HAP-1 (cell line): ENCODE measurements around the gene KIAA0586.

Source experiments
- DNase-seq, 2 experiments: peaks; one replicate each; pipeline ENCODE4 v3.0.0-alpha.2; 2016 to 2020; ENCODE audit warnings: low spot score in 2 of 2
- H3K27me3 ChIP-seq: fragments of 250-450 bp; sonication (Bioruptor Pico); 2 replicates; pipeline ENCODE4 v1.5.1; 2020; ENCODE audit warnings: low read depth, mild to moderate bottlenecking, moderate library complexity
- H3K36me3 ChIP-seq: fragments of 250-450 bp; sonication (Bioruptor Pico); replicated peaks from 2 replicates; pipeline ENCODE4 v1.5.1; 2020; ENCODE audit warnings: mild to moderate bottlenecking
- H3K4me1 ChIP-seq: fragments of 250-450 bp; sonication (Bioruptor Pico); 2 replicates; pipeline ENCODE4 v1.5.1; 2020; ENCODE audit warnings: mild to moderate bottlenecking
- H3K4me3 ChIP-seq: fragments of 250-450 bp; sonication (Bioruptor Pico); 2 replicates; pipeline ENCODE4 v1.5.1; 2020; ENCODE audit warnings: mild to moderate bottlenecking, moderate library complexity
- H3K9me3 ChIP-seq: fragments of 250-450 bp; sonication (Bioruptor Pico); 2 replicates; pipeline ENCODE4 v1.5.1; 2020; ENCODE audit warnings: mild to moderate bottlenecking, moderate library complexity
- in situ Hi-C: fragments of 300-500 bp; cut with MboI; formaldehyde crosslinking; loops from 3 replicates; pipeline ENCODE4 v1.14.3; 2020; ENCODE audit warnings: low sequenced_read_pairs, inconsistent platforms, mixed read lengths

KIAA0586 gene

DNA sequence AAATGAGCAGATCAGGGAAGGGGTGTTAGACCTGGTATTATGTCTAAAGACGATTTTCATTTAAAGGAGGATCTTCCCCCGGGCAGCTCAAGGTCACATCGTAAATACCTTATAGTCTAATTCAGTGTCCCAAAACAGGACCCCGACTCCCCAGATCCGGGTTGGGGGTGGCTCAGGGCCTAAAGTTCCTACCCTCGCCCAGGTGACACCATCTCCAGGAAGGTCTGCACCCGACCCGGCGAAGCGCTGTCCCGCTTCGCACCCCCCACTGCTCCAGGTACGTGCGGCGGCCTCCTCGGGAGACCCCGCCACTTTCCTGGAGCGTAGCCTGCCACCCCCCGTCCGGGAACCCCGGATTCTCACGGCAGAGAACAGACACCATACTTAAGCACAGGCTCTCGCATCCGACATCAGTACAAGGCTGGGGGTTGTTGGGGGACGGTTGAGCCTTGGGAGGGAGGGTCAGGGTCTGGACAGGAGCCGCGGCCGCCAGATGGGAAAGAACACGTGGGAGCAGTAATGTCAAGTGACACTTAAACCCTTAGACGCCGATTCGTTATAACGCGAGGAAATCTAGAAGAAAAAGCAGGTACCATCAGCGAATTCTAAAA lies 744 bp upstream of the KIAA0586 start:
- H3K4me3 ChIP-seq = peak overlapping the region; percentile 66
- in situ Hi-C loops = no loop called here
- peaks cover 29% of the 10 kb centered on the region for H3K36me3 ChIP-seq
- no peaks in the 10 kb centered on the region for H3K9me3 ChIP-seq
- peak; percentile 68 to 76 for DNase-seq
- H3K4me1 ChIP-seq = peaks cover 4% of the 10 kb centered on the region; the same call in 1 of the 2 replicates
- no peaks in the 10 kb centered on the region for H3K27me3 ChIP-seq

DNA sequence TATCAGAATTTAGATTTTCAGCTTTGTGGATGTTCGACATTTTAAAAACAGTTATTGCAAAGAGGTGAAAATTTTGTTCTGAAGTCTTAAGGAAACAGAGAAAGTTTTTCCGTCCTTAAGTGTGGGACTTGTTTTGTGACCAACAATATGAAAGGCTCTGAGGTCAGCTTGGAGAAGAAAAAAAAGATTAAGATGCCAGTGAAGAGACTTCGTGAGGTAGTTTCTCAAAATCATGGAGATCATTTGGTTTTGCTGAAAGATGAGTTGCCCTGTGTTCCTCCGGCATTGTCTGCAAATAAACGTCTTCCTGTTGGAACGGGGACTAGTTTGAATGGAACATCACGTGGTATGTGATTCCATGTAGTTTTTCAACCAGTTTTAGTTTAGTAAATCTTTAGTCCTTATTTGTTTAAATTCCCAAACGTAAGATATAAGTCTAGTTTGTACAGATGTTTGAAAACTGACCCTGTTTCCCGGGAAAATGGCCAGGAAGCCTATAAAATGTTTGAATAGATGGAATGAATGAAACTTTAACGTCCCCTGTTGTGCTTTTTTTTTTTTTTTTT lies 682 bp downstream of the KIAA0586 start:
- Histone ChIP-seq H3K36me3 (peaks cover 26% of the 10 kb centered on the region), H3K4me1 (peaks cover 4% of the 10 kb centered on the region; the same call in 1 of the 2 replicates), H3K9me3 (no peaks in the 10 kb centered on the region), H3K4me3 (peak overlapping the region; percentile 66), H3K27me3 (no peaks in the 10 kb centered on the region)
- peak; percentile 49 to 88 for DNase-seq
- in situ Hi-C loops = no loop called here

DNA sequence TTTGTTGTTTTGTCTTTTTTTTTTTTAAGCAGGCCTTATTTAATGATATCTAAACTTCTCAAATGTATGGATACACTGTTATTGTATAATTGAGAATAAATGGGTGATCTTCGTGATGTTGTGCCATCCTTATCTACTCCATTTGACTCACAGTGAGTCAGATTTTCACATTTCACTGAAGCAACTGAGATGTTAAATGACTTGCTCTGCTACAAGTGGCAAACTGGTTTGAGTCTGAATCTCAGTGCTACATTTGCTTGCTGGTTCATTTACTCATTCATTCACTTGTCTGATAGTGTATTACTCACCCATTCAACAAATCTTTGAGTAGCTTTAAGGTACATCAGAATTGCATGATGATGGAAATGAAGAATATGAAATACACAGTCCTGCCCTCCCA lies 2.6 kb downstream of the KIAA0586 start:
- no peak for DNase-seq
- in situ Hi-C loops = no loop called here
- no peak overlapping the region for H3K4me3 ChIP-seq
- H3K27me3 ChIP-seq = no peaks in the 10 kb centered on the region
- peaks cover 4% of the 10 kb centered on the region; the same call in 1 of the 2 replicates for H3K4me1 ChIP-seq
- H3K9me3 ChIP-seq = no peaks in the 10 kb centered on the region
- H3K36me3 ChIP-seq = peaks cover 24% of the 10 kb centered on the region

DNA sequence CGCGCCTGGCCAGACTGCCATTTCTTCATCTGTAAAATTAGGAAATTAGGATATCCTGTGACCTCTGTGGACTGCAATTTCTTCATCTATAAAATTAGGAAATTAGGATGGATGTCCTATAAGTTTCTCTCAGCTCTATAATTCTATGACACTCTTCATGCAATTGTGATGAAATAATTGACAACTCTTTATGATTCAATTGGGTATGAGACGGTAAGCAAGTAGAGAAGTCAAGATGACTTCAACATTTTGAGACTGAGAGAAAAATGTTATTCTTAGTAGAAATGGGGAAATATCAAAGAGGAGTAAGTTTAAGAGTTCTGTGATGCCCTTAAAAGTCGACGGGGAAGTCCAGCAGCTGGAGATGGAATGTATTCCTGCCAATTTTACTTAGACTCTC lies 12.0 kb downstream of the KIAA0586 start:
- H3K36me3 ChIP-seq = peaks cover 33% of the 10 kb centered on the region
- H3K4me3 ChIP-seq = no peak overlapping the region
- DNase-seq = no peak
- no peaks in the 10 kb centered on the region for H3K27me3 ChIP-seq
- in situ Hi-C loops = no loop called here
- no peaks in the 10 kb centered on the region for H3K4me1 ChIP-seq
- H3K9me3 ChIP-seq = no peaks in the 10 kb centered on the region

DNA sequence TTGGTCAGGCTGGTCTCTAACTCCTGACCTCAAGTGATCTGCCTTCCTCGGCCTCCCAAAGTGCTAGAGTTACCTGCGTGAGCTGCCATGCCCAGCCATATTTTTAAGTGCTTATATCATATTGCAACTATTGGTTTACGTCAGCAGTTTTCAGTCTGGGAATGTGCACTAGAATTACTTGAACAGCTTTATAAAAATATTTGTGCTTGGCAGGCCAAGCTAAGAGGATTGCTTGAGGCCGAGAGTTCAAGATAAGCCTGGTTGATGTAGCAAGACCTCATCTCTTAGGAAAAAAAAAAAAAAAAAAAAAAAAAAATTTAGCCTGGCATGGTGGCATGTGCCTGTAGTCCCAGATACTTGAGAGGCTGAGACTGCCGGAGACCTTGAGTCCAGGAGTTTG lies 17.1 kb downstream of the KIAA0586 start:
- Histone ChIP-seq H3K36me3 (peaks cover 40% of the 10 kb centered on the region), H3K27me3 (no peaks in the 10 kb centered on the region), H3K9me3 (no peaks in the 10 kb centered on the region), H3K4me1 (no peaks in the 10 kb centered on the region), H3K4me3 (no peak overlapping the region)
- no peak for DNase-seq
- in situ Hi-C loops = no loop called here

DNA sequence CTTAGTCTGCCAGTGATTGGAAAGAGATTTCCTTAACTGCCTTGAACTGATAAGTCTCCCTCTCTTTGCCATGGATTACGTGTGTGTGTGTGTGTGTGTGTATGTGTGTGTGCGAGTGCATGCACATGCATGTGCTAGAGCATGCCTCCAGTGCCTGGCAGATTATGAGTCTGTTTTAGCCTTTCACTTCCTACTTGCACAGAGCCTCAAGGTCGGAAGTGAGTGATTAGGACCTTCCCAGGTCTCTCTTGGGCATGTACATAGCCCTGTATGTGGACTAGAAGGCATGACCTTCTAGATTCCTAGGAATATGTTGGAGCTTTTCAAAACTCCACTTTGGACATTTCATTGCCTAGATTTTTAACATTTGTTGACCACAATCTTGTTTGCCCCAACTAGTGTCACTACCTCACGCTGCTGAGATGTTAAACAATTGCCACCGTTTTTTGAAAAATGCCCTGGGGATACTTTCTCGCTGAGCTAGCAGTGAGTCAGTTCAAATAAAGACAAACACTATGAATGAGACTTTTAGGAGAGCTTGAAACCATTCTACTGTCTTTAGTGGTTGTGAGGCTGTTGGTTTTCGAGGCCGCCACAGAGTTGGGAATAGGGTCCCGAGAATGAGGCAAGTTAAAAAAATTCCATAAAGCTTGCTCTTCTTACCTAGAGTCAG lies 28.2 kb downstream of the KIAA0586 start:
- Histone ChIP-seq H3K4me3 (no peak overlapping the region), H3K27me3 (no peaks in the 10 kb centered on the region), H3K36me3 (peaks cover 18% of the 10 kb centered on the region), H3K9me3 (no peaks in the 10 kb centered on the region), H3K4me1 (no peaks in the 10 kb centered on the region)
- DNase-seq = no peak
- in situ Hi-C loops = no loop called here

DNA sequence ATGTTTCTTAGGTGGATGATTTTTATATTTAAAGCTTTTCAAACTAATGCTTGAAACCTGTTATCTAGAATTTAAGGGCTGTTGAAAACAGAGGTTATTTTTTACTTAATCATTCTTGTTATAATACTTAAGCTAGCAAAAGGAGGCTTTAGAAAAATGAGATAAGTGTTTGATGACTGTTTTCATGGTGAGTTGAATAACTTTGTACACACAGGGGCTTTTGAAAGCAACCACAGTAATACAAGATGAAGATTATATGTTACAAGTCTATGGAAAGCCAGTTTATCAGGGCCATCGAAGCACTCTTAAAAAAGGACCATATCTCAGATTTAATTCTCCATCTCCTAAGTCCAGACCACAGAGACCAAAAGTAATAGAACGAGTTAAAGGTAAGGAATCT lies 33.3 kb downstream of the KIAA0586 start:
- Histone ChIP-seq H3K4me1 (no peaks in the 10 kb centered on the region), H3K9me3 (no peaks in the 10 kb centered on the region), H3K36me3 (peaks cover 17% of the 10 kb centered on the region), H3K4me3 (no peak overlapping the region), H3K27me3 (no peaks in the 10 kb centered on the region)
- no peak for DNase-seq
- in situ Hi-C loops = no loop called here

DNA sequence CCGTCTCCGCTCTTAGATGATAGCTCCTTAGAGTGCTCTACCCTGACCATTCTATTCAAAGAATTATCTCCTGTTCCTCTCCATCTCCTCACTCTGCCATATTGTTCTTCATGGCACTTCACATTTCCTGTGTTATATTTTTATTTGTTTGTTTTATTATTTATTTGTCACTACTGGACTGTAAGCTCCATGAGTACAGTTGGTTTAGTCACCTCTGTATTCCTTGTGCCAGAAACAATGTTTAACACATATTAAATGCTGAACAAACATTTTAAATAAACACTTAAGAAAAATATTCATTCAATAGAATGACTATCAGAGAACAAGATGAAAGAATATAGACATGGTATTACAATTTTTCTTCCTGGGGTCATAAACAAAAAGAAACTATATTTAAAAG lies 35.6 kb downstream of the KIAA0586 start:
- Histone ChIP-seq H3K4me3 (no peak overlapping the region), H3K9me3 (no peaks in the 10 kb centered on the region), H3K27me3 (no peaks in the 10 kb centered on the region), H3K36me3 (peaks cover 18% of the 10 kb centered on the region), H3K4me1 (no peaks in the 10 kb centered on the region)
- no peak for DNase-seq
- in situ Hi-C loops = no loop called here

DNA sequence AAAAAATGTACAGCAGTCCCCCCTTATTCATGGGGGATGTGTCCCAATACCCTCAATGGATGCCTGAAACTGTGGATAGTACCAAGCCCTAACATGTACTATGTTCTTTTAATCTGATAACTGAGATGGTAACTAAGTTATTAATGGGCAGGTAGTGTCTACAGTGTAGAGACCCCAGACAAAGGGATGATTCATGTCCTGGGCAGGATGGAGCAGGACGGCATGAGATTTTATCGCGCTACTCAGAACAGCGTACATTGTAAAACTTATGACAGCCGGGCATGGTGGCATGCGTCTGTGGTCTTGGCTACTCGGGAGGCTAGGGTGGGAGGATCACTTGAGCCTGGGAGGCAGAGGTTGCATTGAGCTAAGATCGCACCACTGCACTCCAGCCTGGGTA lies 37.1 kb downstream of the KIAA0586 start:
- in situ Hi-C loops = no loop called here
- Histone ChIP-seq H3K4me3 (no peak overlapping the region), H3K9me3 (no peaks in the 10 kb centered on the region), H3K27me3 (no peaks in the 10 kb centered on the region), H3K4me1 (no peaks in the 10 kb centered on the region), H3K36me3 (peaks cover 23% of the 10 kb centered on the region)
- DNase-seq = no peak

DNA sequence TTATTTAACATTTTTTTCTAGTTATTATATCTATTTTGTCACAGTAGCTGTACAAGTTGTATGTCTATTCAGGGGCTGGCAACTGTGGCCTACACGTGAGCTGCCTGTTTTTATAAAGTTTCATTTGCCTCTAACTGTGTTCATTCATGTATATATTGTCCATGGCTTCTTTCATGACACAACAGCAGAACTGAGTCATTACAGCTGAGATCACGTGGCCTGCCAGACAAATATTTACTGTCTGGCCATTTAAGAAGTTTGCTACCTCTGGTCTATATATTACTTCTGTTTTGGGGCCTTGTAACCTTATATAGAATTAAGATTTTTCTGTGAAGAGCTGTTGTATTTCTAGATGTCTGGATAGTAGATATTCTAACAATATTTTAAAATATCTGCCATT lies 37.9 kb downstream of the KIAA0586 start:
- Histone ChIP-seq H3K9me3 (no peaks in the 10 kb centered on the region), H3K36me3 (peaks cover 23% of the 10 kb centered on the region), H3K4me3 (no peak overlapping the region), H3K4me1 (no peaks in the 10 kb centered on the region), H3K27me3 (no peaks in the 10 kb centered on the region)
- no peak for DNase-seq
- in situ Hi-C loops = no loop called here

DNA sequence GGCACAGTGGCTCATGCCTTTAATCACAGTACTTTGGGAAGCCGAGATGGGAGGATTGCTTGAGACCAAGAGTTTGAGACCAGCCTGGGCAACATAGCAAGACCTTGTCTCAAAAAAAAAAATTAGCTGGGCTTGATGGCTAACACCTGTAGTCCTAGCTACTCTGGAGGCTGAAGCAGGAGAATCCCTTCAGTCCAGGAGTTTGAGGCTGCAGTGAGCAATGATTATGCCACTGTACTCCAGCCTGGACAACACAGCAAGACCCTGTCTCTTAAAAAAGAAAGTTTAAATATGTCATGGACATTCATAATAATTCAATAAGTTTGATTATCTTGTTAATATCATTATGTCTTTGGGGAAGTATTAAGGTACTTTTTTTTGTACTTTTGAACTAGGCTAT lies 38.9 kb downstream of the KIAA0586 start:
- DNase-seq = no peak
- Histone ChIP-seq H3K27me3 (no peaks in the 10 kb centered on the region), H3K36me3 (peaks cover 25% of the 10 kb centered on the region), H3K4me3 (no peak overlapping the region), H3K9me3 (no peaks in the 10 kb centered on the region), H3K4me1 (no peaks in the 10 kb centered on the region)
- in situ Hi-C loops = no loop called here

DNA sequence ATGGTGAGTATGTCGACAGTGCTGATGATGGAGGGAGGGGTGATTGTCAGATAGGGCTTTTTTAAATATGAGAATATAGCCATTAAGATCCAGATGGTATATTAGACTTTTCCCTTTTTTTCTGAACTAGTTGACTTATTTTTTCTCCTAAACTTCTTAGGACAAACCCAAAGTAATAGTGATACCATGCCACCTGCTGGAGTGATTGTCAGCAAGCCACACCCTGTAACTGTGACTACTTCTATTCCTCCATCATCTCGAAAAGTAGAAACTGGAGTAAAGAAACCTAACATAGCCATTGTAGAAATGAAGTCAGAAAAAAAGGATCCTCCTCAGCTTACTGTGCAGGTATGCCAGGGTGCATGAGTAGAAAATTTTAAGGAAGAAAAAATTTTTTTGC lies 40.1 kb downstream of the KIAA0586 start:
- H3K27me3 ChIP-seq = no peaks in the 10 kb centered on the region
- no peak overlapping the region for H3K4me3 ChIP-seq
- H3K36me3 ChIP-seq = peaks cover 21% of the 10 kb centered on the region
- H3K9me3 ChIP-seq = no peaks in the 10 kb centered on the region
- in situ Hi-C loops = no loop called here
- no peak for DNase-seq
- H3K4me1 ChIP-seq = no peaks in the 10 kb centered on the region

DNA sequence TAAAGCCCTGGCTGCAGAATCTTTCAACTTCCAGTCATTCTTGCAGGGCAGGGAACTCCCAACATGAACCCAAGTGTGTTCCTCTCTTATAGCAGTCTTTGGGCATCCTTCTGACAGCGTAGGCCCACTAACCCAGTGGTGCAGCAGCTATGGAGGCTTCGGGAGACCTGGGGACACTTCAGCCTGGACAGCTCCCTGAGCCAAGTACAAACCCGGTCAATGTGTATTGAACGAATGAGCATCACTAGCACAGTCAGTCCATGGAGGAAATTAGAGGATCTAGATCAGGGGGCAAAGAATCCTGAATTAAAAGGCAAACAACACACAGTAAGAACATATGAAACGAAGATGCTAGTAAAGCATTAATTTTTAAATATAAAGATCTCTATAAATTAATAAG lies 41.8 kb downstream of the KIAA0586 start:
- Histone ChIP-seq H3K4me3 (no peak overlapping the region), H3K9me3 (no peaks in the 10 kb centered on the region), H3K4me1 (no peaks in the 10 kb centered on the region), H3K27me3 (no peaks in the 10 kb centered on the region), H3K36me3 (peaks cover 16% of the 10 kb centered on the region)
- in situ Hi-C loops = no loop called here
- DNase-seq = no peak

DNA sequence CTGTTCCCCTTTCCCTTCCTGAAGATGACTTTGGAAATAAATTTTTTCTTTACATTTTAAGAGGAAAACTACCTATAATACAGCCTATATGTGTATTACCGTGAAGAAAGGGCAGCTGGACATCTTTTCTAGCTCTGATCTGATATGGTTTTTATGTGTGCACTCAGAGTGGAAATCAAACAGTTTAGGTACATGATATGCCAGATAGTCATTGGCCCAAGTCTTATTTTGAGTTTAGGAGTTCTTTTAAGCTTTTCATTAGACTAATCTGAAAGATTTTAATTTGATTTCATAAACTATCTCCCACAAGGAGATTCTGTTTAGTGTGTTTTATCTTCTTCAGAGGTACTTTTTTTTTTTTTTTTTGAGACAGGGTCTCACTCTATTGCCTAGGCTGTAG lies 48.8 kb downstream of the KIAA0586 start:
- H3K4me3 ChIP-seq = no peak overlapping the region
- no peaks in the 10 kb centered on the region for H3K9me3 ChIP-seq
- peaks cover 3% of the 10 kb centered on the region for H3K36me3 ChIP-seq
- no peaks in the 10 kb centered on the region for H3K27me3 ChIP-seq
- no peak for DNase-seq
- peaks cover 2% of the 10 kb centered on the region; the same call in 1 of the 2 replicates for H3K4me1 ChIP-seq
- in situ Hi-C loops = no loop called here
